Activated naive CD4-positive, alpha-beta T cell (primary cell): Measurements from ENCODE around the gene LRP2BP.

Experiments used
- DNase-seq, 4 experiments: peaks; one replicate each; lab custom pipeline; 2025; lab: John Stamatoyannopoulos, UW

The LRP2BP gene

GRCh38 chr4:185395238-185395955 lies at the start of gene LRP2BP:
Gene LRP2BP (minus strand): TSS chr4:185395924. CDS start chr4:185378186, 17,738 bp downstream.
- no peak for DNase-seq

DNA sequence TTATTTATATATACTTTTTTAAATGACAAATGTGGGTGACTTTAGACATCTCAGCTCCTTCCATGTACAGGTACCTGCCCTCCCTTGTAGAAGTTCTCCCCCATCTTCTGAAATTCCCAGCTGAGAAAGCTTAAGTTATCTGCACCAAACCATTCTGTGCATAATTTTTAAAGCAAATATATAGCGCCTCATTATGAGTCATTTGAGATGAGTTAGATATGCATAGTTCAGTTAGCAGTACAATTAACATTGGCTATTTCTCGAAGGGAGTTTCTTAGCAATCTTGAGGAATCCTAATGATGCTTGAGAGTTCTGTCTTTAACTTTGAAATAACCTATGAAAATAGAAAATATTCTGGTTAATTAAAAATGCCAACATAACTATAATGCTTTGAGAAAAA lies 49.5 kb upstream of the LRP2BP start:
- DNase-seq: no peak

GRCh38 chr4:185441479-185441878 lies 45.8 kb upstream of the LRP2BP start:
- DNase-seq: no peak

- DNase-seq: no peak
These were observed 42.1 kb upstream of the LRP2BP start for GRCh38 chr4:185437809-185438208.

DNA sequence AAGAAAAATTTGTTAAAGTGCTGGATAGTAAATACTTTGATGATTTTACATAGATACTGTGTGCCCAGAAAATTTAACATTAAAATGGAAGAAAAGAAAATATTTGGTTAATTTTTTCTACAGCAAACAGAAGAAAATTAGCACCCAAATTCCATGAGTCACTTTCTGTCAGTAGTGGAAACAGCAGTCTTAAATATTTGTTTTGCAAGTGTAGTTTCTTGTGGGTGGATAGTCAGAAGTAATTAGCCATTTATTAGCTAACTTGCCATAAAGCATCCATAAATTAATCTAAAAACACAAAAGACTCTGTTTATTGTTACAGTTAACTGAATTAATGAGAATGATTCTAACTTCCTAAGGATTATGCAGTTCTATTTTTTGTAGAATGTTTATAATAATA lies 39.7 kb upstream of the LRP2BP start:
- no peak for DNase-seq

DNA sequence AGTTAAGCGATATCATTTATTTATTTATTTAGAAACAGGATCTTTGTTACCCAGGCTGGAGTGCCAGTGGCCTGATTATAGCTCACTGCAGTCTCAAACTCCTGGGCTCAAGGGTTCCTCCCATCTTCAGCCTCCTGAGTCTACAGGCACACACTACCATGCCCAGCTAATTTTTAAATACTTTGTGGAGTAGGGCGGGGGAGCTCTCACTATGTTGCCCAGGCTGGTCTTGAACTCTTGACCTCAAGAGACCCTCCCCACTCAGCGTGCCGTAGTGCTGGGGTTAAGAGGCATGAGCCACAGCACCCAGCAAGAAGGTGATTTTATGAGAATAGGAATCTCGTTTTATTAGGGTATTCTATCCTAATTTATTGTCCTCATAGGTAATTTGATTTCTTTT lies 33.9 kb upstream of the LRP2BP start:
- no peak for DNase-seq

GRCh38 chr4:185426960-185427688 lies 31.4 kb upstream of the LRP2BP start:
- DNase-seq: no peak

DNA sequence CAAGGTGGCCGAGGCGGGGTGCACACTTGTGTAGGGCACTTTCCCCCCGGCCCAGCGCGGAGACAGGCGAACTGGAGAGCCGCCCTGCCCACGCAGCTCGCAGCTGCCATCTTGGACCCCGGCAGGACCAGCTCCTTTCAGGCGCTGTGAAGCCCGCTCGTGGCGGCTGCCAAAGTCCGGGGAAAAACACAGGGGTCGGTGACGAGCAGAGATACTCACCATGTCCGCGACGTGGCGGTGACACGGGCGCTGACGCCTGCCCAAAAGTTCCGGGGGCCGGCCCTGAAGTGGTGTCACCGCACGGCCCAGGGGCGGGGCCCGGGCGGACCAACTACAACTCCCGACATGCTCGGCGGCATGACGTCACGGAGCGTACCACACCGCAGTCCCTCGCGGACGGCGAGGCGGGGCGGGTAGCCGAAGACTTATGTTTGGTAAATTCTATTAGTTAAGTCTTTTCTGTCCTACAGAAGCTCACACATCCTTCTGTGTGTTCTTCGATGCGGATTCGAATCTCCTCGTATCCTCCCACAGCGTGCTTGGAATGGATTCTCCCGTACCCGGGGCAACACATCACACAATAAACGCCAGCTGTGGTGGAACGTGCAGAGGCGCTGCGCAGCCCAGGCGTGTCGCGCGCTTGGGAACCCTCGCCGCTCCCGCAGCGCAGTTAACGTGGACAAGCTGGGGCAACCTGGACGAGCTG lies 30.1 kb upstream of the LRP2BP start, which contains the start of gene UFSP2:
TSS of gene UFSP2 (minus strand) at position 318 of the 706 bp plus-strand sequence. CDS start at position 222, 96 bp downstream.
- peak; percentile 65 to 86 (median 82) for DNase-seq

DNA sequence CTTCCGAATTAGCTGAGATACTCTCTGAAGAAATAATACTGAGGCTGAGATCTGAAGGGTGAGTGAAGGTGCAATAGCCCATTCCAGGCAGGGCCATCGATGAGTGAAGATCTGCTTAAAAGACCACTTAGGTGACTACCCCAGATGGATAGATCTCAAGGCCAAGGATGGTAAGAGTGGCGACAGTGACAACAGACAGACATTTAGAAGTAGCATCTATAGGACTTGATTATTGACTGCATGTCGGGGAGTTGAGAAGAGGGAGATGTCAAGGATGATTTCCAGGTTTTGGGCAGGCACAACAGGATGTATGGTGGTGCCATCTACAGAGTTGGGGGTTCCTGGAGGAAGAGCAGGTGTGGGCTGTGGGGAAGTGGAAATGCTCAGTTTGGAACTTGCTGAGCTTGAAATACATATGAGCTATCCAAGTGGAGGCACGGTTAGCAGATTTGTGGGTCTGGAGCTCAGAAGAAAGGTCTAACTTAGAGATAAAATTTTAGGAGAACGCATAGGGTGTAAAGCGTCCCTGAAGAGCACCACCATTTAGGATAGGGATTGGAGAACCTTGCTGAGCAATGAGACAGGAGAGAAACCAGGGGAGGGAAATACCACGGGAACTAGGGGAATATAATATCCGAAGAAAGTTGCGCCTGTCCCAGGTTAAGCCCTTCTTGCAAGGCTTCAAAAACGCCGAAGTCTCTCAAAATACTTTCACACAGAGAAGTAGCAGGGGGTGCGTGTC lies 29.4 kb upstream of the LRP2BP start:
- no peak for DNase-seq

DNA sequence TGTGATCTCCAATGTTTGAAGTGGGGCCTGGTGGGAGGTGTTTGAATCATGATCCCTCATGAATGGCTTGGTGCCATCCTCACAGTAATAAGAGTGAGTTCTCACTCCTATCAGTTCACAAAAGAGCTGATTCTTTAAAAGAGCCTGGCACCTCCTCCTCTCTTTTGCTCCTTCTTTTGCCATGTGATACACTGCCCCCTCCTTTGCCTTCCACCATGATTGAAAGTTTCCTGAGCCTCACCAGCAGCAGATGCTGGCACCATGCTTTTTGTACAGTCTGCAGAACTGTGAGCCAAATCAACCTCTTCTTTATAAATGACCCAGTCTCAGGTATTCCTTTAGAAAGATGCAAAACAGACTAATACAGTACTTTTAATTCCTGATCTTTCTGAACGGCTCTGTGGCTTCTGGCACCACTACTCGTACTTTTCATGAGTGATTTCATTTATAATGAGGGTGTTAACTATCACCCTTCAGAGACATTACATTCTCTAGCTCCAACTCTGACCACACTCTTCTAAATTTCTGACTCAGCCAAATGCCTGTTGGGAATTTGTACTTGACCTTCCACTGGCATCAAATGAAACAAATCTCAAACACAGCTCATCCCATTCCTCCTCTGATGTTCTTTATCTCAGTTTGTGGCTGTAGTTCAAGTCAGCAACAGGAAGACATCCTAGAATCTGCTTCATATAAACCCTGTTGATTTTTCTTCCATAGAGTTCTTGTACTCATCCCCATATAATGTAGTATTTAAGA lies 25.8 kb upstream of the LRP2BP start:
- no peak for DNase-seq

- DNase-seq: no peak
These were observed 21.2 kb upstream of the LRP2BP start for GRCh38 chr4:185416955-185417354.

DNA sequence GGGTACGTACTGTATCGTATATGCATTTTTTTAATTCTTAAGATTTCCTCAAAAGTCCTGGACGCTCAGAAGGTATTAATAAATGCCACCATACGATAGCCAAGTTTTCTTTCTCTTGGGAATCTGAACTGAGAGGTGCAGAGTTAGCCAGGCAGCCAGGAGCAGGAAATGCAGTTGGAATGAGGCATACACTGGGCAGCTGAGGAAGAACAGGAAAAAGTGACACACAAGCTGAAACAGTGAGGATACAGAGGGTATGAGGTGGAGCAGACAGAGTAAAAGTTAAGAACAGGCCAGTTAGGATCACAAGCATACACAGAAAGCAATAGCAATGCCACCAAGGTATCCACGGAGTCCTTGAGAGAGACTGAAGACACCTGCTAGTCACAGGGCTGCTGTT lies 16.7 kb upstream of the LRP2BP start:
- DNase-seq: no peak

DNA sequence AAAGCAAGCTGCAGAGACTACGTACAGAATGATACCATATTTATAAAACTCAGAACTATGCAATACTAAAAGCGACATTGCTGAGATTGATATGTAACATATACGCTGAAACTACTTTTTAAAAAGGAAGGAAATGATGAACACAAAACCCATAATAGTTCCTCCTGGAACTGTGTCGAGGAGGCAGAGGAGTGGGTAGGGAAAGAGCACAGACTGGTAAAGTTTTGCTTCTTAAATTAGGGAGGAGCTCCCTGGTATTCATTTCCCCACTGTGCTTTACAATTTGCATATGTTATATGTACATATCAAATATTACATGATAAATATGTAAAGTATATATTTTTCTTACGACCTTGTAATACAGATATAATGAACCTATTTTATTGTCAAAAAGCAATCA lies 16.1 kb upstream of the LRP2BP start:
- no peak for DNase-seq

GRCh38 chr4:185408432-185408831 lies 12.7 kb upstream of the LRP2BP start:
- DNase-seq: no peak

GRCh38 chr4:185405296-185405999 lies 9.7 kb upstream of the LRP2BP start:
- no peak for DNase-seq

GRCh38 chr4:185404031-185404430 lies 8.3 kb upstream of the LRP2BP start:
- DNase-seq: no peak

- DNase-seq: no peak
These were observed 3.7 kb upstream of the LRP2BP start for GRCh38 chr4:185399466-185399865.

DNA sequence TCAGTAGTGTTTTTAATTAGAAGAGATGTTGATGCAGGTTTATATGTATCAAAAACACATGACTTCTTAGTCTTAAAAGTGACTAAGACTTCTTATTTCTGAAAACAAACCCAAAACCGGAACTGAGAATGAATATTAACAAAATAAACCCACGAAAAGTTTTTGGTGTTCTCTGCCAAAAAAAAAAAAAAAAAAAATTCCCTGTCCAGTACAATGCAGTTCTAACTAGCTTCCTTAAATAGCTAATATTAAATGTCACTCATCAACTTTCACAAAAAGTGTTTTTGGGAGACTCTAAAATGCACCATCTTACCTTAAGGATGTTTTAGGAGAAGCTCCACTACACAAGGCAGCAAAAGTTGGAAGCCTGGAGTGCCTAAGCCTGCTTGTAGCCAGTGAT lies 2.9 kb upstream of the LRP2BP start:
- DNase-seq: no peak

GRCh38 chr4:185396724-185397385 lies 1.1 kb upstream of the LRP2BP start, which contains the start of gene ANKRD37:
Gene ANKRD37 (plus strand): TSS chr4:185396841. CDS start chr4:185396924, 83 bp downstream.
- DNase-seq: peak in 1 of 4 experiments; percentile 24
